Germinal center (tissue), 1 donor: ENCODE data around the gene CDH23.
"Not testable (repeated sequence)": the region's sequence is repeated elsewhere in the genome, so short reads cannot be mapped to it uniquely, and the experiment has no call there.

Experiments
- DNase-seq: peaks from one replicate; pipeline ENCODE4 v3.0.0; 2012; ENCODE audit warnings: mixed read lengths, low spot score

The CDH23 gene

DNA sequence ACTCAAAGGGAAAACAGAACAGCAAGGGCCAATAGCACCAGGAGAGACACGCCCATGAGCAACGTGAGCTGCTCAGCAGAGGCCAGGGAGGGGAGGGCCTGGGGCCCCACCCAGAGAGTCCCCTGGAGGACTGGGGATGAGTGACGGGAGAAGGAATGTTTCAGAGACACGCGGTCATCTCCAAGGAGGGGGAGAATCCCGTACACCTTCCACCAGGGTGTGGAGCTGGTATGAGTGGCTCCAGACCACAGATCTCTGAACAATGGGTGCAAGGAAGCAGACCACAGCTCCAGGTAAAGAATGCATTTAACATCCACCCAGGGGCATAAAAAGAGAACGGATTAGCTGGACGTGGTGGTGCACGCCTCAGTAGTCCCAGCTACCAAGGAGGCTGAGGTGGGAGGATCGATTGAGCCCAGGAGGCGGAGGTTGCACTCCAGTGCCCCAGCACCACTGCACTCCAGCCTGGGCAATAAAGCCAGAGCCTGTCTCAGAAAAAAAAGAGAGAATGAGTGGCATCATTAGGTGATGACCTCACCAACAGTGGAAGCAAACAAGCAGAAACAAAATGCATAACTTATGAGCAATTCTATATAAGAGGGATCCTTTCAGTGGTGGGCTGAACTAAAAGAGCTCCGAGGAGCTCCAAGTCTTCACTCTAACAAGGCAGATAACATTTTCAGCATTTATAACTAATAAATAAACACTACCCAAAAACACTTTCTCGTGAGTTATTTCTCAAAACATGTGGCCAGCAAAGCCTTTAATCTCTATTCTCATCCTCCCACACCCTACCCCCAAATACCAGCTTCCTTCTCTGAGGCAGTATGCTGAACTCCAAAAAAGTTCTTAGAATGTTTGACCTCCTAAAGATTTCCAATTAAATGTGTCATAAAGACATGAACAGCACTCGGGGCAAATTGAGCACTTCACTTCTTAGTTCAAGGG, 441.8 kb downstream of the CDH23 start:
- no peak for DNase-seq

DNA sequence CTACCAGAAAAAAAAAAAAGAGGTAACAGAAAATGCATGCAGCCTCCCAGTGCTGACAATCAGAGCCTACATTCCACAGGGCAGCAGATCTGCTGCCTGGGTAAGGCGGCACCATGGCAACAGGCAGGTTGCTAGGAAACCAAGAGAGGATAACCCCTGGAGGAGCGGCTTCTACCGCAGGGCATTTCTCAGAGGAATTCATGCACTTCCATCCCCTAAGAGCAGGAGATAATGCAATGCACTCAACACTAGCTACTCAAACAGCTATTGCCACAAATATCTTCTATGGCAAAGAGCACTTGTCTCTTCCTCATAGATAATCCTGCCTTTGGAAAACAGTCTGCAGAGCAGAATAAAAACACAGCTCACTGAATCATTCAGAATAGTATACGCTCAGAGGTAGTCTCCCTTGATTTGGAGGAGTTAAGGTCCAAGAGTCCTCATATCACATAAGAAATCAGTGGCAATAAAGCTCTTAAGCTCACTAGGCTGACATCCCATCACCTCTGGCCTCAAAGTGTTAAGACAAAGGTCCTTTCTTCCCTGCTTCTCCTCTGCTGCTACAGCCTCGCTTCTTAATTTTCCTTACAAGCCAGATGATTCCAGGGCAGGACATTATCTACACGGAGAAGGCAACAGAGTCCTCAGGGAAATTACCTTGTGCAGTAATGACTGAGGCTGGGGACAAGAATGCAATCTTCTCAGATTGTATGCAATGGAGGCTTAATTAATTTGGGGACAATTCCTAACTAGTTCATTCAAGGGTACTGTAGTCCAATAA, 443.6 kb downstream of the CDH23 start:
- no peak for DNase-seq

DNA sequence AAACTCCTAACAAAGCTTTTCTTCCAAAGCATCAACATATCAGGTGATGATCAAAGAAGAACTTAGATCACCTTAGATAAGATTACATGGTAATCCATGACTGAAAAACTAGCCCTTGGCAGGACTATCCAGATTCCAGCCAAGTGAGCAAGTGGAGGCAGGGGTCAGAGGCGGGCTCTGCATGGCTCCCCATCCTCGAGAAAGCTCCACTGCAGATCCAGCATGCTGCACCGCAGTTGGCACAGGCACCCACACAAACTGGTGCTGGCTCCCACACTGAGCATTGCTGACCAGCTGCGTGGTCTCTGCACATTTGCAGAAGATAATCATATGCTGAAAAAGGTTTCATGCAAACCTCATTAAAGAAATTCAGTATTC, 444.2 kb downstream of the CDH23 start:
- DNase-seq = no peak

DNA sequence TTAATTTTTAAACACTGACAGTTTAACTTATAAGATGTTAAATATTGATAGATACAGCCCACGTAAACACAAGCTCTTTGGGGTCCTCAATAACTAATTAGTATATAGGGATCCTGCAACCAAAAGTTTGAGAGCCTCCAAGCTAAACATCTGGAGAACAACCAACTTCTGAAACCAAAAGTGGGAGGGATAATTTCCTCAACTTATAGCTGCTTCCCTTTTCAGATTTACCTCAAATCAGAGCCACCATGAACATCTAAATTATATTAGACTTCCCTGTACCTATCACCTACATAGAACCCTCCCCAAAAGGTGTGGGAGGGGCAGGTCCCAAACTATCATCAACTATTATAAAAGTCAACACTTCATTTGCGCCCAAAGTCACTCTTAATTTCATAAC, 445.7 kb downstream of the CDH23 start:
- DNase-seq = no peak

DNA sequence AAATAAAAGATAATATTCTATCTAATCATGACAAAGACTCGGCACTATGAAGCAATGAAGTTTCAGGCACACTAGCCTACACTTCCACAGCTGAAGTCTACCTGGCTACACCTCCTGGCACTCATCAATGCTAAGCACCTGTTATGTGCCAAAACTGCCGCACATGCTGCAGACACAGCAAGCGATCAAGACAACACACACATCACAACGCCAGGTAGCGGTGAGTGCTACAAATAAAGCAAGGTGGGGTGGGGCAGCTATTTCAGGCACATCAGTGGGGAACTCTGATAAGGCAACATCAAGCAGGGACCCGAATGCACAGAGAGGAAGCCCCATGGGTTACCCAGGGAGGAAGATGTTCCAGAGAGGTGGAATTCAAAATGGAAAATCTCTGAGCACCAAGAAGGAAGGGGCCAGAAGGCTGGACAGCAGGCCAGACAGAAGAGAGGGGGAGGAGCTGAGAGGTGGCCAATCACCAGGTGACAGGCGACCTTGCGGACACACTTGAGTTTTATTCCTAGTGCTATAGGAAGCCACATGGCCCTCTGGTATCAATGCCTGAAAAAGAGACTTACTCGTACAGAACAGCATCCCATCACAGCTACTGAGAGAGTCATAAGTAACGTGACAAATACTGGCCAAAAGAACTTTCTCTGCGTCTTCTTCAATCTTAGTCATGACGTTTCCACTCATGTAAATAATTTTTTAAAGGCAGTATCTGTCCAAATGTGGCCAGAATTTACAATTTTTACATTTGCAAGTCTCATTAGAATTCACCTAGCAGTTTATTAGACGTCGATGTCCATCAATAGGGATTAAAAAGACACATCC, 446.4 kb downstream of the CDH23 start:
- no peak for DNase-seq

DNA sequence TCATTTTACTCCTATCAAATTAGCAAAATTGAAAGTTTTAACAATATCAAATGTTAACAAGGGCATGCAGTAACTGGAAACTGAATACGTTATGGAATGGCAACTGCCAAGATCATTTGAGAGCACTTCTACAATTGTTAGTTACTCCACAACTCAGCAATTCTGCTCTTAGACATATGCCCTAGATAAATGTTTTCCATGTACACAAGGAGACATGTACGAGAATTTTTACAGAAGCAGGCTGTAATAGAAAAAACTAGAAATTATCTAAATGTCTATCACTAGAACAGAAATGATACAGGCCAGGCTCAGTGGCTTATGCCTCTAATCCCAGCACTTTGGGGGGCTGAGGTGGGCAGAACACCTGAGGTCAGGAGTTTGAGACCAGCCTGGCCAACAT, 447.4 kb downstream of the CDH23 start:
- DNase-seq = no peak

DNA sequence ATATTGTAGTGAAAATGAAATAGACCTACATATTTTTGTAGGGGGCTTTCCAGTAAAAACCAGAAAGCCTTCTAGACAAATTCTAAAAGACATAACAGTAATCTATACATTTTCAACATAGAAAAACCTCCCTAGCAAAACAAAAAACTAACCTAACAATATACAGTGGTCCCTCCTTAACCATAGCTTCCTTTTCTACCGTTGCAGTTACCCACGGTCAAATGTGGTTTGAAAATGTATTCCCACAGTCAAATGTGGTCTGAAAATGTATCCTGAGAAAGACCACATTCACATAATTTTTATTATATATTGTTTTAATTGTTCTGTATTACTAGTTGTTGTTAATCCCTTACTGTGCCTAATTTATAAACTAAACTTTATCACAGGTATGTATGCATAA, 448.0 kb downstream of the CDH23 start:
- no peak for DNase-seq

DNA sequence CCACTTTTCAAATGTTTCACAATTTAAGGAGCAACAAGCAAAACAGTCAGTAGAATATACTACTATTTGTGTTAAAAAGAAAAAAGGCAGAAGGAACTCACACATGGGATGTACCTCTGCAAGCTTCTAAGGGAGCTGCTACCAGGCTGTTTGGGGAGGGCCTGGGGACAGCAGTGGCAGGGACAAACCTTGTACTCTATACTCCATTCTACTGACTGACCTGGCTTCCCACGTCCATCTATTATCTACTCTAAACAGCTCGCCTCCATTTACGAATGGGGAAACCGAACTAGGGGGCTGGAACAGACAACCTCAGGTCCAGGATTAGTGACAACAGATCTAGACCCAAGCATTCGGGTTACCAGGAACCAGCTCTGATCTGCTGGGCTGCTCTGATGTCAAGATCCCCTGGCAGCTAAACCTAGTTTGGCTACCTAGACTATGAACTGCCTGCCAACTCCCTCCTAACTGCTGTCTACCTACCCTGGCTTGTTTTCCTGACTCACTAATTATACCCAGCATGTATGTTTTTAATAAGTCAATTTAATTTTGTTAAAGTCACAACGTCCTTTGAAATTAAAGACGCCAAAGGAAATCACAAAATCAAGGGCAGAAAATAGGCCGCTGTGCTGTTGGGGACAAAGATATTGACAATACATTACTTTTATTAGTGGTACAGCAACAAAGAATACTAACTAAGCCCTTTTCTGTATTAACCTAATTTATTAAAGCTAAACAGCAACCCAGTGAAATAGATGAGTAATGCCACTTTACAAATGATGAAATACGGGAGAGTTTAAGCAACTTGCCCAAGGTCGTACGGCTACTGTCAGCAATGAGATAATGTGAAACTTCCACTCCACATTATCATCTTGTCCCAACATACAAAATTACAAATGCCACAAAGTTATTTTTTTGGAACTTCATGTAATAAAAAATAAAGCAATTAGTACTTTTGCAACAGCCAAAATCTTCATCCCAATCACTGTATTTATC, 449.0 kb downstream of the CDH23 start:
- DNase-seq = no peak

DNA sequence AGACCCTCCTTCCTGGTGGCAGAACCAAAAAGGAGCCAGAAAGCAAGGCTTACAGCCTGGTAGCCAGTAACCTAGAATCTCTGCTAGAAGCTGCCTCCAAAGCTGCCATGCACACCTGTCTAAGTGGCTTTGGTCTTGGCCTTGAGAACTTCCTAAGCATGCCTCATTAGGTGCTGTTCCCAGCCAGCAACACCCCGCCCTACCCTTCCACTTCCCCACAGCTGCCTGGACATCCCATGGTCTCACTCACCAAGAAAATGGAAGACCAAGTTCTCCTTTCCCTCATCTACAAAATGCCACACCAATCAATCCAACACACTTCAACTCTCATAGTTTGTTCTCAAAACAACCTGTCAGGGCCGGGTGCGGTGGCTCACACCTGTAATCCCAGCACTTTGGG, 450.1 kb downstream of the CDH23 start:
- DNase-seq = no peak

DNA sequence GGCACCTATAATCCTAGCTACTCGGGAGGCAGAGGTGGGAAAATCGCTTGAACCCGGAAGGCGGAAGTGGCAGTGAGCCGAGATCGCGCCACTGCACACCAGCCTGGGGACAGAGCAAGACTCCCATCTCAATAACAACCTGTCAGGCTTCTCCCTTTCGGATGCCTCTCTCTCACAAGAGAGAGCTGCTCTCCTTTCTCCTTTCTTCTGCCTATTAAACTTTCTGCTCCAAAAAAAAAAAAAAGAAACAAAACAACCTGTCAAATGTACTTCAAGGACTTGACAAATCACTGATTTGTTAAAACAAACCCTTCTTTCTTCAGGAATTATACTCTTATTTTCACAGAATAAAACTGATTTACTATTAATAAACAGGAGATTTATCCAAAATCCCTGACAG, 450.7 kb downstream of the CDH23 start:
- DNase-seq = no peak

DNA sequence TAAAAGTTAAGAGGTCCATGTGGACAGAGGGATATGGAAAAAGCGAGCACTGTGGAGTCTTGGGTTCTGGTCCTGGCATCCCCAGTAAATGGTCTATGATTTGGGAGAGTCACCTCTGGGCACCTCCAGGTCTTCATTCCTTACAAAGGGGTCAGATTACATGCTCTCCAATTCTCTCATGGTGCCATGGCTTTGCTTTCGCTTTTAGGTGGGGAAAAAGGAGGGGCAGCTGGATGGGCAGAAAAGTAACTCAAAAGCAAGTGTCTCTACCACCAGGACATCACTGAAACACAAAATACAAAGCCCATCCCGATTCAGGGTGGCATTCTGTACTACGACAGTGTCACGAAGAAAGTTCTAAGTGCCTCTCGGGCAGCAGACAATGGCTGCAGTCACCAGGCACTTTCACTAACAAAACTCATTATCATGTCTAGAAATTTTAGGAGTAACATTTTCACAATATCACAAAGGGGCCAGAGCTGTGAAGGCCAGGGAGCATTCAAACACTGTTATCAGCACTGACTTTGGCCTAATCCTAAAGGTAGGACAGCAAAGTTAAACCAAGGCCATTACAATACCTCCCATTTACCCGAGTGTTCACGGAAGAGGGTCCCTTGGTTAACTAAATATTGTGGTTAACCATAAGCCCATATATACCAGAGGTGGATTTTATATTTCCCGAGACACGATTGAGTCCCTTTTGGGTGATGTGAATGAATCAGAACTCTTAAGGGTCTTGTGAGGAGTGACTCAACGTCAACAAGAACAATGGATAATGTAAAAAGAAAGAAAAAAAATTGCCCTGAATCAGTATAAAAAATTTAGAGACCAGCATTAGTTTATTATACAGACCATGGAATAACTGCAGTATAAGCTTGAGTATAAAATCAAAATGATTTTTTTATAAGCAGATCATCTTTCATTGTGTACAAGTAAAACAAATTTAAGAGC, 451.9 kb downstream of the CDH23 start:
- DNase-seq = no peak

DNA sequence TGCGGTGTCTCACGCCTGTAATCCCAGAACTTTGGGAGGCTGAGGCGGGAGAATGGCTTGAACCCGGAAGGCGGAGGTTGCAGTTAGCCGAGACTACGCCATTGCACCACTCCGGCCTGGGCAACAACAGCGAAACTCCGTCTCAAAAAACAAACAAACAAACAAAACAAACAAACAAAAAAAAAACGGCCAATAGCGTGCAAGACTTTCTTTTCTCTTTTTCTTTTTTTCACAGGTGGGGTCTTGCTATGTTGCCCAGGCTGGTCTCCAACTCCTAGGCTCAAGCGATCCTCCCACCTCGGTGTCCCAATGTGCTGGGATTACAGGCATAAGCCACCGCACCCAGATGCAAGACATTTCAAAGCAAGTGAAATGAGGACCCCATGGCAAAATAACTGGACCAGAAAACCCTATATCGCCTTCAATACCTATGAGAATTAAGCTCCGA, 452.8 kb downstream of the CDH23 start:
- DNase-seq = no peak

DNA sequence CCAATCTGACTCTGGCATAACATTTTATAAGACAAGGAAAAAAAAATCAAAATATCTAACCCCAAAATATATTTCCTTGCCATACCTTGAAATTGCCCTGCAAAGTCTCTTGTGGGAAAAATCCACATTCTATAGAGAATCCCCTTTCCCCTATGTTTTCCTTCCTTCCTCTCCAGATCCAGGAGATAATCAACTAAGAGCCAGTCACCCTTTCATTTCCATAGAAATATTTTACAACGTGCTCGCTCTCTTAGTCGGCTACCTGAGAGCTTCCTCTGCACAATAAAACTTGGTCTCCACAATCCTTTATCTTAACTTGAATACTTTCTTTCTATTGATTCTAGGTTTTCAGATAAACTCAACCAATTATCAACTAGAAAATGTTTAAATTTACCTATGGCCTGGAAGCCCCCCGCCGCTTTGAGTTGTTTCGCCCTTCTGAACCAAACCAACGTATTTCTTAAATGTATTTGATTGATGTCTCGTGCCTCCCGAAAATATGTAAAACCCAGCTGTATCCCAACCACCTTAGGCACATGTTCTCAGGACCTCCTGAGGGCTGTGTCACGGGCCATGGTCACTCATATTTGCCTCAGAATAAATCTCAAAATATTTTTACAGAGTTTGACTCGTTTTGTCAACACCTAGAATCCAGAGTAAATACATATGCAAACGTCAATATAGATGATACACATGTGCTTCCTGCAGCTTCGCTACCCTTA, 453.5 kb downstream of the CDH23 start:
- DNase-seq = no peak

DNA sequence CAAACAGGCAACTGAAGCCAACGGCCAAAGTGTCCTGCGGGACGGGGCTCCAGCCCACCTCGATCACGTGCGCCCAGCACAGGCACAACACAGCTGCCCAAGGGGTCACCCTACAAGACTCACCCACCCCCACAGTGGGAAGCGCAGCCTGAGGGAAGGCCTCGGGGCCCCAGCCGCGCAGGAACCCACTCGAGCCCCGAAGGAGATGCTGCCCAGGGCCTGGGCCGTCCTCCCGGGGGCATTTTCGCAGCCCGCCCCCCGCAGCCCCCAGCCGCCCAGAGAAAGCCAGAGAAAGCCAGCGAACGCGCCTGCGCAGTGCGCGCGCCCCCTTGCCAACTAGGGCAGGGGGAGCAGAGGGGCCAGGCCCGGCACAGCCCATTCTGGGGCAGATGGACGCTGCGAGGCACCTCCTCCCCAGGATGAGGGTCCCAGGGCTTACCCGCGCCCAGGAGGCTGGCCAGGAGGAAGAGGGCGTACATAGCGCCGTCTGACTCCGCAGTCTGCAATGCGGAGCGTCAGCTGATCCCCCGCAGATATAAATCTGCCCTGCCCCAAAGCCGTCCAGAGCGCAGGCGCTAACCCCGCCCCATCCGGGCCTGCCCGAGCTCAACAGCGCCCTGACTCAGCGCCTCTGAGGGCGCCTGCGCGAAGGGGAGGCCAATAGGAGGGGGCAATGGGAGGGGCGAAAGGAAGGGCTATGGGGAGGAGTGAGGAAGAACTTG, 454.2 kb downstream of the CDH23 start, which contains the start of gene PSAP:
PSAP (minus strand) TSS at position 509 of the 722 bp plus-strand sequence; CDS start at position 479, 30 bp downstream.
- peak; percentile 99 for DNase-seq

DNA sequence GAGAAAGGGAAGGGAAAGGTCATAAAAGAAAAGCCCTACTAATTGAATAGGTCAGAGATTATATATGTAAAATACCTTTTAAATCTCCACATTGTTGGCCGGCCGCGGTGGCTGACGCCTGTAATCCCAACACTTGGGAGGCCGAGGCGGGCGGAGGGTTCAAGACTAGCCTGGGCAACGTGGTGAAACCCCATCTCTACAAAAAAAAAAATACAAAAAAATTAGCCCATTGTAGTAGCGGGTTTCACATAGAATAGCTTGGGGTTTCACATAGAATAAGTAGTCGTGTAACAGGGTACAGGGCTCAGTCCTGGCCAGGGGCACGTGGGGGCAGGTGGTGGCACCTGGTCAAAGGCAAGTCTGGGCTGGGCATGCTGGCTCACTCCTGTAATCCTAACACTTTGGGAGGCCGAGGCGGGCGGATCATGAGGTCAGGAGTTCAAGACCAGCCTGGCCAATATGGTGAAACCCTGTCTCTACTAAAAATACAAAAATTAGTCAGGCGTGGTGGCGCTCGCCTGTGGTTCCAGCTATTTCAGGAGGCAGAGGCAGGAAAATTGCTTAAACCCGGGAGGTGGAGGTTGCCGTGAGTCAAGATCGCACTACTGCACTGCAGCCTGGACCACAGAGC, 454.9 kb downstream of the CDH23 start:
- not testable (repeated sequence) for DNase-seq

DNA sequence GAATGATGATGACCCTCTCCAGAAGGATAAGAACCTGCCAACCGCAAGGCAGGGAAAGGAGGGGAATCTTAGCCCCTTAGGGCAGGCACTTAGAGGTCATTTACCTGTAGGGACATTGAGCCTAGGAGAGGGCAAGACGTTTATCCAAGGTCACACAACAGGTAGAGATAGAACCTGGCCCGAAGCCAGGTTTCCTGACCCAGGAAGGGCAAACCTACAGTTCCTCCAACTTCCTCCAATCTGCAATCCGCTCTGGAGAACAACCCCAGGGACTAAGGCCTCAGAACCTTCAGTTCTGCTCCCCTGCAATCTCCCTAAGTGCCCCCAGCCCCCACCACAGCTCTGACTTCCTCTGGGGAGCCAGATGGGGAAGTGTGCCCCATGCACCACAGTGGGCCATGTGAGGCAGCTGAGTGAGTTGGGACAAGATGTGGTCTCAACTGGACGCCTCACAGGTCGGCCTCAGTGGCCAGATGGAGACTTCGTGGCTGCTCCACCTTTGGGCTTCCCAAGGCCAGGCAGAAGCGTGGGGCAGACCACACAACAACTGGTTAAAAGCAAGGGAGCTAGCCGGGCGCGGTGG, 455.7 kb downstream of the CDH23 start:
- DNase-seq = peak; percentile 39

DNA sequence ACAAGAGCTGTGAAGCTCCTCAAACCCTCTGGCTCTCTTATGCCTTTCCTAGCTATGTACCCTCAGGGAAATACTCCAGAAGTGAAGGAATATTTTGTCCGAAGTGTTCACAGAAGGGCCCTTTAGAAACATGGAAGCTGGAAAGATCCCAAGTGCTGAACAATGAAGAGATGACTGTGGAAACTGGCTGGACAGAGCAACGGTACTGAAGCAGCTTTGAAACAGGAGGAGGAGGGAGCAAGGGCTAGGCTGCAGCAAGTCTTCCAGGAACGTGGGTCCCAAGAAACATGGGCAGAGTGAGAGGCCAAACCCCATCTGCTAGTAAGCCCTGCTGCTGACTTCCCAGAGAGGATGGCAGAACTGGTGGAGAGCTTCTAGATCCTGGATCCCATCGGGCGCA, 457.3 kb downstream of the CDH23 start:
- no peak for DNase-seq
